G401.6 (cell line): ENCODE results near the gene RHBDD3.
A peak's percentile ranks its signal among the peaks of the same experiment; 100 is the strongest.

Source experiments
- FAIRE-seq: peaks from 2 replicates; lab custom pipeline; 2012; peaks lifted over from hg19 to GRCh38; lab: Jason Lieb, UNC

The RHBDD3 gene

GRCh38 chr22:29269230-29269604, 1.4 kb upstream of the RHBDD3 start:
- no peak for FAIRE-seq

GRCh38 chr22:29268511-29269229, 889 bp upstream of the RHBDD3 start:
- FAIRE-seq, result no peak

GRCh38 chr22:29267462-29267857, 321 bp downstream of the RHBDD3 start:
- FAIRE-seq, result no peak

- FAIRE-seq, result no peak
Observed at GRCh38 chr22:29266564-29267461, 968 bp downstream of the RHBDD3 start.

- no peak for FAIRE-seq
Observed at GRCh38 chr22:29265929-29266328, 1.9 kb downstream of the RHBDD3 start.

- no peak for FAIRE-seq
Observed at GRCh38 chr22:29265305-29265704, 2.5 kb downstream of the RHBDD3 start.

- FAIRE-seq, result no peak
Observed at GRCh38 chr22:29263791-29264276, 3.9 kb downstream of the RHBDD3 start.

- FAIRE-seq, result no peak
Observed at GRCh38 chr22:29260601-29261315, 7.0 kb downstream of the RHBDD3 start.

- no peak for FAIRE-seq
Observed at GRCh38 chr22:29260031-29260560, 7.7 kb downstream of the RHBDD3 start.

- peak; percentile 81 for FAIRE-seq
Observed at GRCh38 chr22:29259253-29259899, 8.4 kb downstream of the RHBDD3 start.

GRCh38 chr22:29258407-29259252, 9.2 kb downstream of the RHBDD3 start:
- no peak for FAIRE-seq

GRCh38 chr22:29257751-29258181, 10.0 kb downstream of the RHBDD3 start:
- FAIRE-seq, result no peak

GRCh38 chr22:29256606-29257325, 11.0 kb downstream of the RHBDD3 start:
- no peak for FAIRE-seq

GRCh38 chr22:29255064-29255621, 12.6 kb downstream of the RHBDD3 start:
- no peak for FAIRE-seq

- FAIRE-seq, result no peak
Observed at GRCh38 chr22:29254286-29254660, 13.5 kb downstream of the RHBDD3 start.

- FAIRE-seq, result no peak
Observed at GRCh38 chr22:29253561-29254285, 14.1 kb downstream of the RHBDD3 start.

- FAIRE-seq, result no peak
Observed at GRCh38 chr22:29251981-29252911, 15.5 kb downstream of the RHBDD3 start.

- FAIRE-seq, result no peak
Observed at GRCh38 chr22:29251265-29251664, 16.5 kb downstream of the RHBDD3 start.
